Neural crest cell (in vitro differentiated cells): ENCODE results near the gene DUSP23. TPM values are rescaled to one million over a fixed set of nuclear protein-coding genes. Genes with fewer than 3 reads are reported as not detected.

Experiments used
- DNase-seq: peaks from one replicate; pipeline ENCODE4 v3.0.0; 2021; ENCODE audit warnings: low read depth, mixed read lengths, low spot score
- H3K27ac Mint-ChIP-seq: one replicate; pipeline ENCODE4 v1.8.0; 2021; ENCODE audit warnings: mild to moderate bottlenecking, mixed read lengths; ENCODE audit not compliant: unreplicated experiment
- H3K27me3 Mint-ChIP-seq: 2 replicates; pipeline ENCODE4 v1.8.0; 2021; ENCODE audit warnings: low read depth, mild to moderate bottlenecking, mixed read lengths
- H3K36me3 Mint-ChIP-seq: 2 replicates; pipeline ENCODE4 v1.8.0; 2021; ENCODE audit warnings: low read depth, mild to moderate bottlenecking, mixed read lengths
- H3K4me1 Mint-ChIP-seq: 2 replicates; pipeline ENCODE4 v1.8.0; 2021; ENCODE audit warnings: mixed read lengths
- H3K4me3 Mint-ChIP-seq: one replicate; pipeline ENCODE4 v1.8.0; 2021; ENCODE audit warnings: mild to moderate bottlenecking, mixed read lengths
- H3K9me3 Mint-ChIP-seq: 2 replicates; pipeline ENCODE4 v1.8.0; 2021; ENCODE audit warnings: mixed read lengths
- total RNA-seq: library from RNA; stranded (reverse); gene quantifications from 2 replicates; pipeline ENCODE4 v1.2.1, GENCODE V29; 2021
- TF ChIP-seq, protein P1 (sequence below): fragments of 200-600 bp; sonication (generic); conservative IDR thresholded peaks from 2 replicates; pipeline ENCODE4 v1.5.0; 2021; ENCODE audit warnings: antibody characterized with exemption, mild to moderate bottlenecking

The DUSP23 gene
- total RNA-seq, 1 donor from 2014 or later: 13.5 TPM

DNA sequence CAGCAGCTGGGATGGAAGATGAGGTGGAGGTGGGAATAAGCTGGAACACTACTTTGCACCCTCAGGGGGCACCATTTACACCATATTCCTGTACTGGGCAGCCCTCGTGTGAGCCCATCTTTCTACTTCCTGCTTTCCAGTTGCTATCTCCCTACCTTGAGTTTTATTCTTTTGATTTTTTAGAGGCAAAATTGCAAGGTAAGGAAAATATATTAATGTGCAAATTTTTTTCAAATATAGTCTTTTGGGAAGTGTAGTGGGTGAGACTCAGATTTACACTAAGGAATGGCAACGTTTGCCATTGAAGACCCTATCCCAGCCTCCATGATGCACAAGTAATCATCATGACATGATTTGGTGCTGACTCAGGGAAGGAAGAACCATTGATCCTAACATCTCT lies 31.1 kb upstream of the DUSP23 start:
- Mint-ChIP-seq H3K4me3 (no peak overlapping the region), H3K27ac (no peak overlapping the region), H3K27me3 (peaks cover 36% of the 10 kb centered on the region), H3K36me3 (no peaks in the 10 kb centered on the region), H3K4me1 (no peaks in the 10 kb centered on the region), H3K9me3 (no peaks in the 10 kb centered on the region)
- DNase-seq: no peak
- TF ChIP-seq, protein P1, sequence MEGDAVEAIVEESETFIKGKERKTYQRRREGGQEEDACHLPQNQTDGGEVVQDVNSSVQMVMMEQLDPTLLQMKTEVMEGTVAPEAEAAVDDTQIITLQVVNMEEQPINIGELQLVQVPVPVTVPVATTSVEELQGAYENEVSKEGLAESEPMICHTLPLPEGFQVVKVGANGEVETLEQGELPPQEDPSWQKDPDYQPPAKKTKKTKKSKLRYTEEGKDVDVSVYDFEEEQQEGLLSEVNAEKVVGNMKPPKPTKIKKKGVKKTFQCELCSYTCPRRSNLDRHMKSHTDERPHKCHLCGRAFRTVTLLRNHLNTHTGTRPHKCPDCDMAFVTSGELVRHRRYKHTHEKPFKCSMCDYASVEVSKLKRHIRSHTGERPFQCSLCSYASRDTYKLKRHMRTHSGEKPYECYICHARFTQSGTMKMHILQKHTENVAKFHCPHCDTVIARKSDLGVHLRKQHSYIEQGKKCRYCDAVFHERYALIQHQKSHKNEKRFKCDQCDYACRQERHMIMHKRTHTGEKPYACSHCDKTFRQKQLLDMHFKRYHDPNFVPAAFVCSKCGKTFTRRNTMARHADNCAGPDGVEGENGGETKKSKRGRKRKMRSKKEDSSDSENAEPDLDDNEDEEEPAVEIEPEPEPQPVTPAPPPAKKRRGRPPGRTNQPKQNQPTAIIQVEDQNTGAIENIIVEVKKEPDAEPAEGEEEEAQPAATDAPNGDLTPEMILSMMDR: no peak

- no peak for DNase-seq
- Mint-ChIP-seq H3K4me3 (no peak overlapping the region), H3K9me3 (no peaks in the 10 kb centered on the region), H3K27me3 (peaks cover 39% of the 10 kb centered on the region), H3K36me3 (no peaks in the 10 kb centered on the region), H3K4me1 (no peaks in the 10 kb centered on the region), H3K27ac (no peak overlapping the region)
- TF ChIP-seq, protein P1: no peak
Measured at GRCh38 chr1:159750621-159751020, 30.1 kb upstream of the DUSP23 start.

GRCh38 chr1:159751031-159751430 lies 29.7 kb upstream of the DUSP23 start:
- H3K4me1 Mint-ChIP-seq: no peaks in the 10 kb centered on the region
- H3K4me3 Mint-ChIP-seq: no peak overlapping the region
- TF ChIP-seq, protein P1: no peak
- no peak overlapping the region for H3K27ac Mint-ChIP-seq
- no peaks in the 10 kb centered on the region for H3K9me3 Mint-ChIP-seq
- peaks cover 43% of the 10 kb centered on the region for H3K27me3 Mint-ChIP-seq
- H3K36me3 Mint-ChIP-seq: no peaks in the 10 kb centered on the region
- DNase-seq: no peak

DNA sequence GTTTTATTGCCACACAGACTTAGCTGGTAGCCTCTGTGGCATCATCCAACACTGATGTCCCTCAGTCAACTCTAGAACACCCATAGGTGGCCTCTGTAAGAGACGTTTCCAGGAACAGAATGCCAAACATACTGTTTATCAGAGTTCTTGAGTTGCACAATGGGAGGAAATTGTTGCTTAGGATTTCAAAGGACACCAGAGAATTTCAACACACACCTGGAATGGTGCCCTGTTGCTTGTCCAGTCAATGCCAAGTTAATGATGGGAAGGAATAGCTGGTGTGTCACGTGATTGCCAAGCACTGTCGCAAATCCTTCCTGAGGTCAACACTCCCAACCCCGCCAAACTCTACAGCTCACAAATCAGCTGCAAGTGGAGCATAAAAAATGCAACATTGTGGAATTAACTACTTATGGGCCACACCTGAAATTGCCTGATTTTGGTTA lies 28.6 kb upstream of the DUSP23 start:
- no peaks in the 10 kb centered on the region for H3K36me3 Mint-ChIP-seq

DNA sequence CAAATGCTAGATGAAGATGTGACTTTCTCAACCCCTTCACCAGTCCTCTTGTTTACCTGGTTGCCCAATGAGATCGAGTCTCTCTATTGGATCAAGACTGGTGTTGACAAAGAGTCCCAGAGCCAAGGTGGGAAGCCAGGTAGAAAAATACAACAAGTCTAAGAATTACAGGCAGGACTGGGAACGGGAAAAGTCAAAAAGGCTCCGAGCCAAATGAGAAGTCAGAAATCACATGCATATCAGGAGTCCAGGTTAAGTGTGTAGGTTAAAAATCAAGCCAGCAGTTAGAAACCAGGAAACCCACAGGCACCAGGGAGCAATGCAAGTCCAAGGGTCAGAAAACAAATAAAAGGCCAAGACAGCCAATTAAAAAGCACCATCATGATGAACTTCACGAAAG lies 27.4 kb upstream of the DUSP23 start:
- peaks cover 45% of the 10 kb centered on the region for H3K27me3 Mint-ChIP-seq
- TF ChIP-seq, protein P1: no peak
- no peaks in the 10 kb centered on the region for H3K36me3 Mint-ChIP-seq
- H3K9me3 Mint-ChIP-seq: no peaks in the 10 kb centered on the region
- H3K4me3 Mint-ChIP-seq: no peak overlapping the region
- H3K27ac Mint-ChIP-seq: no peak overlapping the region
- DNase-seq: no peak
- H3K4me1 Mint-ChIP-seq: no peaks in the 10 kb centered on the region

More for the DNA sequence above, 28.6 kb upstream of the DUSP23 start:
- TF ChIP-seq, protein P1: no peak
- no peak overlapping the region for H3K27ac Mint-ChIP-seq
- H3K9me3 Mint-ChIP-seq: no peaks in the 10 kb centered on the region
- no peaks in the 10 kb centered on the region for H3K4me1 Mint-ChIP-seq
- H3K27me3 Mint-ChIP-seq: peaks cover 48% of the 10 kb centered on the region
- no peak overlapping the region for H3K4me3 Mint-ChIP-seq
- DNase-seq: no peak
